WI38 (cell line): Measurements from ENCODE around the gene ITGAV.

Experiments used
- H3K4me3 ChIP-seq: 2 replicates; pipeline ENCODE4 v1.5.1; 2011; ENCODE audit warnings: low read depth, mild to moderate bottlenecking, control low read depth, low read length
- TF ChIP-seq, protein P1 (sequence below): IDR thresholded peaks from 2 replicates; pipeline ENCODE4 v1.5.1; 2012; ENCODE audit warnings: low read depth, mild to moderate bottlenecking, control low read depth, low read length

Gene ITGAV

DNA sequence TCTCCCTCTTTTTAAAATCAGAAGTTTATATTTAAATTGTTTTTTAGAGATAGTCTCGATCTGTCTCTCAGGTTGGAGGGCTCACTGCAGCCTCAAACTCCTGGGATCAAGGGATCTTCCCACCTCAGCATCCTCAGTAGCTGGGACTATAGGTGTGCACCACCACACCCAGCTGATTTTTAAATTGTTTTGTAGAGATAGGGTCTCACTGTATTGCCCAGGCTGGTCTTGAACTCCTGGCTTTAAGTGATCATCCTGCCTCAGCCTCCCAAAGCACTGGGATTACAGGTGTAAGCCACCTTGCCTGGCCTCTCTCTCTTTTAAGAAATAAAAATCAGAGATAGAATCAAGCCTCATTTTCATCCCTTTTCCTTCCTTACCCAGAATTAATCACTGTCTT, 126.1 kb downstream of the ITGAV start:
- TF ChIP-seq, protein P1, sequence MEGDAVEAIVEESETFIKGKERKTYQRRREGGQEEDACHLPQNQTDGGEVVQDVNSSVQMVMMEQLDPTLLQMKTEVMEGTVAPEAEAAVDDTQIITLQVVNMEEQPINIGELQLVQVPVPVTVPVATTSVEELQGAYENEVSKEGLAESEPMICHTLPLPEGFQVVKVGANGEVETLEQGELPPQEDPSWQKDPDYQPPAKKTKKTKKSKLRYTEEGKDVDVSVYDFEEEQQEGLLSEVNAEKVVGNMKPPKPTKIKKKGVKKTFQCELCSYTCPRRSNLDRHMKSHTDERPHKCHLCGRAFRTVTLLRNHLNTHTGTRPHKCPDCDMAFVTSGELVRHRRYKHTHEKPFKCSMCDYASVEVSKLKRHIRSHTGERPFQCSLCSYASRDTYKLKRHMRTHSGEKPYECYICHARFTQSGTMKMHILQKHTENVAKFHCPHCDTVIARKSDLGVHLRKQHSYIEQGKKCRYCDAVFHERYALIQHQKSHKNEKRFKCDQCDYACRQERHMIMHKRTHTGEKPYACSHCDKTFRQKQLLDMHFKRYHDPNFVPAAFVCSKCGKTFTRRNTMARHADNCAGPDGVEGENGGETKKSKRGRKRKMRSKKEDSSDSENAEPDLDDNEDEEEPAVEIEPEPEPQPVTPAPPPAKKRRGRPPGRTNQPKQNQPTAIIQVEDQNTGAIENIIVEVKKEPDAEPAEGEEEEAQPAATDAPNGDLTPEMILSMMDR: no peak
- no peak overlapping the region for H3K4me3 ChIP-seq

- no peak overlapping the region for H3K4me3 ChIP-seq
- TF ChIP-seq, protein P1: no peak
Observed at GRCh38 chr2:186716899-186717298, 127.0 kb downstream of the ITGAV start.

GRCh38 chr2:186717320-186718007, 127.6 kb downstream of the ITGAV start:
- TF ChIP-seq, protein P1: no peak
- no peak overlapping the region for H3K4me3 ChIP-seq

GRCh38 chr2:186718122-186718521, 128.3 kb downstream of the ITGAV start:
- TF ChIP-seq, protein P1: no peak
- H3K4me3 ChIP-seq: no peak overlapping the region

DNA sequence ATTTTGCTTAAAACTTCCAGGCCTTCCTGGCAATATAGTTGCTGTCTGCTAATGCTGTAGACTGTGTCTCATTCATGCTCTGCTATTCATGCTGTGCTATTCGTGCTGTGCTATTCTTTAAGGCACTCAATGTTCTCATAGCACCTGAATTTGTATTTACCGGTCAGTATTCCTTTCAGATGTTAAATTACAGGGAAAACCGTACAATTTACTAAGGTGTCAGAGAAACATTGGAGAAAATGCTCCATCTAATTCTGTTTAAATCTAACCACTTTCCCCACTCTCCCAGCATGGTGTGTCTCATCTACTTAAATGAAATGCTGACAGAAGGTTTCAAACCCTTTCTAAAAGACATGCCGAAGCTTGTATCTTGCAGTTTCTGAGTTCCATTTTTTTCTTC, 129.0 kb downstream of the ITGAV start:
- TF ChIP-seq, protein P1: no peak
- H3K4me3 ChIP-seq: no peak overlapping the region

GRCh38 chr2:186721956-186722355, 132.1 kb downstream of the ITGAV start:
- no peak overlapping the region for H3K4me3 ChIP-seq
- TF ChIP-seq, protein P1: no peak

- H3K4me3 ChIP-seq: no peak overlapping the region
- TF ChIP-seq, protein P1: no peak
Observed at GRCh38 chr2:186724736-186725135, 134.9 kb downstream of the ITGAV start.
